HG02840 (cell line): Measurements from ENCODE around the gene LUZP1.

Source experiments
- ATAC-seq: cut with Tn5 transposase; IDR thresholded peaks from one replicate; pipeline ENCODE4 v1.9.1; 2021; ENCODE audit warnings: mild to moderate bottlenecking, moderate library complexity, moderate number of reproducible peaks; ENCODE audit not compliant: unreplicated experiment, low FRiP score

The LUZP1 gene

GRCh38 chr1:23037081-23037740, 131.4 kb downstream of the LUZP1 start:
- ATAC-seq = no peak

- ATAC-seq = no peak
Measured at GRCh38 chr1:23035823-23036452, 132.7 kb downstream of the LUZP1 start.
